Measurements from ENCODE around the gene ZNF593. TPM values are rescaled to one million over a fixed set of nuclear protein-coding genes. Genes with fewer than 3 reads are reported as not detected.

The ZNF593 gene
- total RNA-seq, 1 donor from 2014 or later, result 15.8 TPM

DNA sequence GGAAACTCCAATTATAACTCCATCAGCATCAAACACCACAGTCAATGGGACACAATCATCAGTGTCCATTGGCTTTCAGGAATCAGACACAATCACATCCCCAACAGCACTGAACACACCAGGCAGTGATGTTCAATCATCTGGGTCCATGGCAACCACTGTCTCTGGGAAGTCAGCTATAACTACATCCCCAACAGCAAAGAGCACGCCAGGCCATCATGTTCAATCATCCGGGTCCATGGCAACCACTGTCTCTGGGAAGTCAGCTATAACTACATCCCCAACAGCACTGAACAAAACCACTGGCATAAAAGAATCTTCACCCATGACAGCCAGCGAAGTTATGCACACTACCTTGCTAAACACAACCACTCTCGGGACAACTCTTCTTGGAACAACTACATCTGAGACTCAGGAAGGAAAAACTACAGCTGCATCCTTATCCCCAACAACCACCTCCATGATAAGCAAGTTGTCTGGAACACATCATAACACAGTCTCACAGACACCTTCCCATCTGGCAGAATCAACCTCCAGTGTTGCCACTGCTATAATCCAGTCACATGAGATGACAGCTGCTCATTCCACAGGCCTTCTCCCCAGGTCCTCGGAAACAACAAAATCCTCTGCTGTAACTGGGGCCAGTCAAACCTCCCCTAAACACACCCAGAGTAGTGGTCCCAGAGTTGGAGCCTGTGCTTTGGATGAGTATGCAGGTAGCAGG is 40.6 kb downstream of the ZNF593 start:
- DNase-seq, result no peak

DNA sequence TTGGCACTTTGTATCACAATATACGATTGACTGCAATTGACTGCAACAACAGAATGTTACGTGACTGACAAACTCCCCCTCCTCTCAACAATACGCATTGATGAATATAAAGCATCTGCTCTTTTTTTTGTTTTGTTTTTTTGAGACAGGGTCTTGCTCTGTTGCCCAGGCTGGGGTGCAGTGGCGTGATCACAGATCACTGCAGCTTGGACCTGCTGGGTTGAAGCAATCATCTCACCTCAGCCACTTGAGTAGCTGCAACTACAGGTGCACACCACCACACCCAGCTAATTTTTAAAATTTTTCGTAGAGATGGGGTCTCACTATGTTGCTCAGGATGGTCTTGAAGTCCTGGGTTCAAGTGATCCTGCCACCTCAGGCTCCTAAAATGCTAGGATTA is 43.0 kb downstream of the ZNF593 start:
- DNase-seq, result no peak

DNA sequence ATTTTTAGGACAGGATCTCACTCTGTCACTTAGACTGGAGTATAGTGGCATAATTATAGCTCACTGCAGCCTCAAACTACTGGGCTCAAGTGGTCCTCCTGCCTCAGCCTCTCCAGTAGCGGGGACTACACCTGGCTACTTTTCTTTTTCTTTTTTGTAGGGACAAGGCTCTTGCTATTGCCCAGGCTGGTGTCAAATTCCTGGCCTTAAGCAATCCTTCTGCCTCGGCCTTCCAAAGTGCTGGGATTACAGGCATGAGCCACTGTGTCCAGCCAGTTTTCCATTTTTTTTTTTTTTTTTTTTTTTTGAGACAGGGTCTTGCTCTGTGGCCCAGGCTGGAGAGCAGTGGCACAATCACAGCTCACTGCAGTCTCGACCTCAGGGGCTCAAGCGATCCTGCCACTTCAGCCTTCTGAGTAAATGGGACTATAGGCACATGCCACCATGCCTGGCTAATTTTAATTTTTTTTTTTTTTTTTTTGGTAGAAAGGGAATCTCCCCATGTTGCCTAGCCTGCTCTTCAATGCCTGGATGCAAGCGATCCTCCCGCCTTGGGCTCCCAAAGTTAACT is 43.7 kb downstream of the ZNF593 start:
- DNase-seq, result no peak

DNA sequence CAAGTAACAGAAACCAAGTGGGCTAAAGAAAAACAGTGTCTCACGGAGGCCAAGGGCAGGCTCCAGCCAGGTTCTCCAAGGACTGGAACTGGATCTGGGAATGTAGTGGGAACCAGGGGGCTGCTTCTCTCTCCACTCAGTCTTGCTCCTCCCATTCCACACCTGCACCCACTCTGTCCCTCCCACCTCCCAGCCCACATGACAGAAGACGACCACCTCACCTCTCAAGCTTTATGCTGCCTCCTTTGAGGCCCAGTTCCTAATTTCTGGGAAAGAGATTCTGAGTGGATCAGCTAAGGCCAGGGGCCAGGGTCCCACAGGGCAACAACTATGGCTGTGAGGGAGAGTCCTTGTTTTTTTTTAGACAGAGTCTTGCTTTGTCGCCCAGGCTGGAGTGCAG is 45.5 kb downstream of the ZNF593 start:
- DNase-seq, result no peak

DNA sequence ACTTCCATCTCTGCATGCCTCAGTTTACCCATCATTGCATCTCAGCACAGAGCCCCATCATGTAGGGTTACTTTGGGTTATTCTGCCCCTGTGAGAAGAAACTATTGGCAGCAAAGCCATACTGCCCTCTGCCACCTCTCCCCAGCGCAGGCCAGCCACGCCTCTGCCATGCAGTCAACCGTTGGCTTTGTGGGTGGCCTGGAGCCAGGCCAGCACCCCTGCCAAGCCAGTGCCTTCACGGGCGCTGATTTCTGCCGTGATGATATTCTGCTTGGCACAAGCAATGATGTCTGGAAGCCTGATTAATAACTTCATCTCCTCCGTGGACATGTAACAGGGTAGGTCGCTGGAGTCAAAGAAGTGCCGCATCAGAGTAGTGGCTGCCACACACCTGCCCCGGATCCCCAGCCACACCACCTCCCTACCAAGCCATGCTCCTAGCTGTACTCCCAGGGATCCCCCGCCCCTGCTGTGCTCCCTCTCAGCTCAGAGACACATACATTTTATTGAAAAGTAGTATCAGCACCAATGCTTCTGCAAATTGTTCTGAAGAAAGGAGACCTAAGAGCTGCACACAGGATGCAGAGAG is 49.3 kb downstream of the ZNF593 start:
- DNase-seq, result no peak

Other genes starting within 250 kb of the ZNF593 start
- 20.2 TPM for gene PAFAH2, start 171.8 kb upstream of the ZNF593 start, total RNA-seq
- gene EXTL1, start 148.1 kb upstream of the ZNF593 start, total RNA-seq, result 5.4 TPM
- 1.2 TPM for gene SLC30A2, start 123.8 kb upstream of the ZNF593 start, total RNA-seq
- 64.5 TPM for gene TRIM63, start 102.3 kb upstream of the ZNF593 start, total RNA-seq
- 11.7 TPM for gene PDIK1L, start 58.1 kb upstream of the ZNF593 start, total RNA-seq
- gene FAM110D, start 10.8 kb upstream of the ZNF593 start, total RNA-seq, result 1.5 TPM
- not detected for gene C1orf232, start 945 bp upstream of the ZNF593 start, total RNA-seq
- gene ZNF593OS, start 1.9 kb downstream of the ZNF593 start, total RNA-seq, result not detected
- 13.0 TPM for gene CNKSR1, start 7.6 kb downstream of the ZNF593 start, total RNA-seq
- not detected for gene CATSPER4, start 20.7 kb downstream of the ZNF593 start, total RNA-seq
- 107 TPM for gene CEP85, start 64.3 kb downstream of the ZNF593 start, total RNA-seq
- gene SH3BGRL3, start 110.2 kb downstream of the ZNF593 start, total RNA-seq, result 7.7 TPM
- gene UBXN11, start 136.7 kb downstream of the ZNF593 start, total RNA-seq, result 7.8 TPM
- gene CD52, start 148.1 kb downstream of the ZNF593 start, total RNA-seq, result not detected
- gene CRYBG2, start 184.2 kb downstream of the ZNF593 start, total RNA-seq, result 13.7 TPM
- not detected for gene ZNF683, start 202.8 kb downstream of the ZNF593 start, total RNA-seq
- gene LIN28A, start 240.9 kb downstream of the ZNF593 start, total RNA-seq, result not detected

Measured in tongue (tissue), 2 donors.